ENCODE results near the gene NFIA. TPM values are rescaled to one million over a fixed set of nuclear protein-coding genes. Genes with fewer than 3 reads are reported as not detected.
A peak's percentile ranks its signal among the peaks of the same experiment; 100 is the strongest.
"Not testable (repeated sequence)": the region's sequence is repeated elsewhere in the genome, so short reads cannot be mapped to it uniquely, and the experiment has no call there.

The NFIA gene
- total RNA-seq, 2 donors from 2014 or later, result 61.4 to 86.3 TPM

GRCh38 chr1:61070054-61070453, 12.3 kb upstream of the NFIA start:
- no peaks in the 10 kb centered on the region for H3K9me3 ChIP-seq
- no peak overlapping the region for H3K4me3 ChIP-seq
- WGBS, result 98% methylated on average over 4 of the region's 4 CpGs
- DNase-seq (ENCODE audit: low spot score), result no peak
- no peaks in the 10 kb centered on the region for H3K27me3 ChIP-seq (replicated peaks; ENCODE audit: insufficient read depth)
- H3K36me3 ChIP-seq, result no peaks in the 10 kb centered on the region
- H3K27ac ChIP-seq, result no peak overlapping the region
- no peaks in the 10 kb centered on the region for H3K4me1 ChIP-seq (replicated peaks)
- intact Hi-C loops (cut with DNase I), result no loop called here
- TF ChIP-seq POLR2A (IDR thresholded peaks at IDR 0.05), result no peak
- TF ChIP-seq, protein P1, sequence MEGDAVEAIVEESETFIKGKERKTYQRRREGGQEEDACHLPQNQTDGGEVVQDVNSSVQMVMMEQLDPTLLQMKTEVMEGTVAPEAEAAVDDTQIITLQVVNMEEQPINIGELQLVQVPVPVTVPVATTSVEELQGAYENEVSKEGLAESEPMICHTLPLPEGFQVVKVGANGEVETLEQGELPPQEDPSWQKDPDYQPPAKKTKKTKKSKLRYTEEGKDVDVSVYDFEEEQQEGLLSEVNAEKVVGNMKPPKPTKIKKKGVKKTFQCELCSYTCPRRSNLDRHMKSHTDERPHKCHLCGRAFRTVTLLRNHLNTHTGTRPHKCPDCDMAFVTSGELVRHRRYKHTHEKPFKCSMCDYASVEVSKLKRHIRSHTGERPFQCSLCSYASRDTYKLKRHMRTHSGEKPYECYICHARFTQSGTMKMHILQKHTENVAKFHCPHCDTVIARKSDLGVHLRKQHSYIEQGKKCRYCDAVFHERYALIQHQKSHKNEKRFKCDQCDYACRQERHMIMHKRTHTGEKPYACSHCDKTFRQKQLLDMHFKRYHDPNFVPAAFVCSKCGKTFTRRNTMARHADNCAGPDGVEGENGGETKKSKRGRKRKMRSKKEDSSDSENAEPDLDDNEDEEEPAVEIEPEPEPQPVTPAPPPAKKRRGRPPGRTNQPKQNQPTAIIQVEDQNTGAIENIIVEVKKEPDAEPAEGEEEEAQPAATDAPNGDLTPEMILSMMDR (IDR thresholded peaks at IDR 0.05), result no peak

DNA sequence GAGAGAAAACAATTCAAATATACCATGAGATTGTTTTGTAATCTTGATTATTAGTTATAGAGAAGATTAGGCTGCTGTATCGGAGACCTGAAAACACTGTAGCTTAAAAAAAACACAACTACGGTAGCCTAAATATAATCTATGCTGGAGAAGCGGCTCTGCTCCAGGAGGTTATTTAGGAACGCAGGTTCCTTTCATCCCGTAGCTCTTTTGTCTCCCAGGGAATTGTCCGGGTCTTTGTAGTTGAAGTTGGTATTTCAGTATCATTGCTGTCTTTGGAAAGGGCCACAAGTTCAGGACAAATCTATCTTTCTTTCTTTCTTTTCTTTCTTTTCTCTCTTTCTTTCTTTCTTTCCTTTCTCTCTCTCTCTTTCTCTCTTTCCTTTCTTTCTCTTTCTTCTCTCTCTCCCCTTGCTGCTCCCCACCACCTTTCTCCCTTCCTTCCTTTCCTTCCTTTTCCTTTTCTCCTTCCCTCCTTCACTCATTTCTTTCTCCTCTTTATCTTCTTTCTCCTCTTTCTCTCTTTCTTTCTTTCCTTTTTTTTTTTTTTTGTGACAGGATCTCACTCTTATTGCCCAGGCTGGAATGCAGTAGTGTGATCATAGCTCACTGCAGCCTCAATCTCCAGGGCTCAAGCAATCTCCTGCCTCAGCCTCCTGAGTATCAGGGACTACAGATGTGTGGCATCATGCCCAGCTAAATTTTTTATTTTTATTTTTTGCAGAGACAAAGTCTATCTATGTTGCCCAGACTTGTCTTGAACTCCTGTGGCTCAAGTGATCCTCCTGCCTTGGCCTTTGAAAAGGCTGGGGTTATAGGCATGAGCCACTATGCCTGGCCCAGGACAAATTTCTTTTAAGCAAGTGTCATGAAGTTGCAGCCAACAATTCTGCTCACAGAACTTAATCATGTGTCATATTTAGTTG, 10.9 kb upstream of the NFIA start:
- intact Hi-C loops (cut with DNase I), result no loop called here
- H3K4me3 ChIP-seq, result no peak overlapping the region
- WGBS, result 88% methylated on average over 6 of the region's 6 CpGs
- no peaks in the 10 kb centered on the region for H3K36me3 ChIP-seq
- no peaks in the 10 kb centered on the region for H3K4me1 ChIP-seq (replicated peaks)
- no peak for DNase-seq (ENCODE audit: low spot score)
- no peak for TF ChIP-seq POLR2AphosphoS5 (IDR thresholded peaks at IDR 0.05)
- no peak for TF ChIP-seq POLR2A (IDR thresholded peaks at IDR 0.05)
- TF ChIP-seq, protein P1 (IDR thresholded peaks at IDR 0.05), result no peak
- no peaks in the 10 kb centered on the region for H3K27me3 ChIP-seq (replicated peaks; ENCODE audit: insufficient read depth)
- H3K9me3 ChIP-seq, result no peaks in the 10 kb centered on the region
- H3K27ac ChIP-seq, result no peak overlapping the region

DNA sequence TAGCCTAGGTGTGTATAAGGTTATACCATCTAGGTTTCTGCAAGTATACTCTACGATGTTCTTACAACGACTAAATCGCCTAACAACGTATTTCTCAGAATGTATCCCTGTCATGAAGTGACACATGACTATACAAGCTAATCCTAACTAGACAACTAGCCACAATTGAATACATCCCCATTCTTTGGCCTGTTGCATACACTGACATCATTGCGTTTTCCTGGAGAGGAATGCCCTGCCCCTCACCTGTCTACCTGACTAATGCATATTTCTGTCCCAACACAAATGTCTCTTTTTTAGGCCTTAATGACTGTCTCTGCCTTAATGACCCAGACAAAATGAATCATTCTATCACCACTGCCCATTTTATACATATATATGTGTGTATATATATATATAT, 8.5 kb upstream of the NFIA start:
- Histone ChIP-seq H3K27me3 (replicated peaks; ENCODE audit: insufficient read depth) (no peaks in the 10 kb centered on the region), H3K9me3 (no peaks in the 10 kb centered on the region), H3K27ac (no peak overlapping the region), H3K4me1 (replicated peaks) (peaks cover 4% of the 10 kb centered on the region), H3K36me3 (no peaks in the 10 kb centered on the region), H3K4me3 (no peak overlapping the region)
- no peak for TF ChIP-seq POLR2A (IDR thresholded peaks at IDR 0.05)
- TF ChIP-seq POLR2AphosphoS5 (IDR thresholded peaks at IDR 0.05), result no peak
- TF ChIP-seq, protein P1 (IDR thresholded peaks at IDR 0.05), result no peak
- no peak for DNase-seq (ENCODE audit: low spot score)
- intact Hi-C loops (cut with DNase I), result no loop called here
- 94% methylated on average over 5 of the region's 5 CpGs for WGBS

GRCh38 chr1:61075833-61076232, 6.5 kb upstream of the NFIA start:
- H3K36me3 ChIP-seq; H3K27me3 ChIP-seq (replicated peaks; ENCODE audit: insufficient read depth); H3K9me3 ChIP-seq; DNase-seq (ENCODE audit: low spot score); intact Hi-C loops (cut with DNase I): not testable (repeated sequence)
- peak overlapping the region in 1 of 2 donors; percentile 51 for H3K4me3 ChIP-seq
- WGBS, result 69% methylated on average over 16 of the region's 16 CpGs
- H3K27ac ChIP-seq, result peak overlapping the region; percentile 89 to 97
- peaks cover 12% of the 10 kb centered on the region for H3K4me1 ChIP-seq (replicated peaks)

DNA sequence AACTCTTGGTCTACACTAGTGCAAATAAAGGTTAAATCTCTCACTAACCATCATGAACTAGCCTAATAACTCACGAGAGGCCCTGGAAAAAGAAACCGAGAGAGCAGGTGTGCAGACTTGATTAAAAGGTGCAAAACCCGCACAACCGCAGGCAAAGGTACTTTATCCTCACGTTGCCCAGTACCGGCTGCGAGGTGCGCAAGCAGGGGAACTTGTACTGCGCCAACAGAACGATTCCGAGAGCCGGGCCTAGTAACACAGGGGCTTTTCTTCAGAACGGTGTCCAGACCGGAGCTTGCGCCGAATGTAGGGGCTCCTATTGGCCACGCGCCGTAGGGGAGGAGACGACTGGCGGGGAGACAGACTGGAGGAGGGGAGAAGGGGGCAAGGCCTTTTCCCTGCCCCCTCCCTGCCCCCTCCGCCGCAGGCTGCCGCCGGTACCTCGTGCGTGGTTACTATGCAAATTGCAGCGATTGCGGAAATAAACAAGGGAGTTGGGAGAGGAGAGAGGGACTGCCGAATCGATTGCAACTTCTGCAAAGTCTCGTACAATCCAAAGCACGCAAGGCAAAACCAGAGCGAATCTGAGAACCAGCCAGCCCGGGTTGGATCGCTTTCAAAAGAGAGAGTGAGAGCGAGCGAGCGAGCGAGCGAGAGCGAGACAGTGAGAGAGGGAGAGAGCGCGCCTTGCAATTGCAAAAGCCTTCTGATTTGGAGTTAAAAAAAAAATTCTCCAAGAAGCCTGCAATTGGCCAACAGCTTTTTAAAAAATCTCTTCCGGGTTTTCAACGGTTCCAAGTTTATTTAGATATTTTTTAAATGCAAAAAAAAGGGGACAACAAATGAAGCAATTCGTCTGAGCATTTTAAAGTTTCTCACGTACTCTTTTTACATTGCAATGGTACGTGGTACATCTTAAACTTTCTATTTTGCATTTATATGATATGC, 5.4 kb upstream of the NFIA start:
- TF ChIP-seq POLR2AphosphoS5 (IDR thresholded peaks at IDR 0.05), result peak; percentile 23
- TF ChIP-seq, protein P1 (IDR thresholded peaks at IDR 0.05), result no peak
- TF ChIP-seq POLR2A (IDR thresholded peaks at IDR 0.05), result no peak
- under 1% methylated on average over 49 of the region's 49 CpGs for WGBS

More for the DNA sequence above, 5.4 kb upstream of the NFIA start:
- Histone ChIP-seq H3K27me3 (replicated peaks; ENCODE audit: insufficient read depth) (no peaks in the 10 kb centered on the region), H3K9me3 (no peaks in the 10 kb centered on the region), H3K4me1 (replicated peaks) (peaks cover 12% of the 10 kb centered on the region), H3K27ac (peak overlapping the region; percentile 89 to 97), H3K4me3 (peak overlapping the region; percentile 29 to 51), H3K36me3 (no peaks in the 10 kb centered on the region)
- peak; percentile 72 for DNase-seq (ENCODE audit: low spot score)
- intact Hi-C loops (cut with DNase I), result no loop called here

Data from prostate gland (tissue), 2 donors.